IMR-90 (cell line): Measurements from ENCODE around the gene XPNPEP2. TPM values are rescaled to one million over a fixed set of nuclear protein-coding genes. Genes with fewer than 3 reads are reported as not detected.

Experiments used
- ATAC-seq: fragments of 200-7000 bp; cut with Tn5 transposase; 2 replicates; pipeline ENCODE4 v1.9.1; 2020; ENCODE audit warnings: low read depth, mild to moderate bottlenecking, moderate library complexity
- BruUV-seq: library from RNA; stranded (reverse); fragments of 400-500 nt; replicated peaks from 2 replicates; lab custom pipeline; 2021; lab: Mats Ljungman, UMichigan
- CTCF ChIA-PET: fragments of 300-600 bp; formaldehyde crosslinking; extraction: SDS; loops from one replicate; lab custom pipeline; 2021; ENCODE audit warnings: antibody characterized with exemption; lab: Yijun Ruan, JAX
- POLR2A ChIA-PET: fragments of 300-600 bp; sonication (Branson Sonifier 250); formaldehyde crosslinking; loops from one replicate; lab custom pipeline; 2022; ENCODE audit warnings: antibody characterized with exemption; ENCODE audit not compliant: unreplicated experiment; lab: Charles Lee
- DNase-seq: peaks from one replicate; pipeline ENCODE4 v3.0.0; 2013
- H2AFZ ChIP-seq: replicated peaks from 2 replicates; pipeline ENCODE3; 2013; ENCODE audit warnings: low read length, mild to moderate bottlenecking; ENCODE audit not compliant: poor library complexity
- H2AK5ac ChIP-seq: 2 replicates; pipeline ENCODE4 v1.6.1; 2013; ENCODE audit warnings: low read depth, low read length, inconsistent platforms
- H2AK9ac ChIP-seq: replicated peaks from 2 replicates; pipeline ENCODE3; 2013; ENCODE audit warnings: mild to moderate bottlenecking, low read depth, low read length, moderate library complexity; ENCODE audit not compliant: poor library complexity
- H2BK120ac ChIP-seq: 2 replicates; pipeline ENCODE4 v1.6.1; 2013; ENCODE audit warnings: low read depth, low read length, inconsistent platforms
- H2BK15ac ChIP-seq: 3 replicates; pipeline ENCODE4 v1.6.1; 2013; ENCODE audit warnings: low read depth, low read length, inconsistent platforms
- H2BK20ac ChIP-seq: 2 replicates; pipeline ENCODE4 v1.6.1; 2013; ENCODE audit warnings: low read depth, mild to moderate bottlenecking, inconsistent platforms, low read length, moderate library complexity
- H2BK5ac ChIP-seq: 2 replicates; pipeline ENCODE4 v1.6.1; 2013; ENCODE audit warnings: mild to moderate bottlenecking, low read depth, low read length, inconsistent platforms; ENCODE audit not compliant: poor library complexity, severe bottlenecking
- H3K14ac ChIP-seq: replicated peaks from 2 replicates; pipeline ENCODE4 v1.6.1; 2013; ENCODE audit warnings: low read depth, low read length, inconsistent platforms
- H3K18ac ChIP-seq: 2 replicates; pipeline ENCODE4 v1.6.1; 2013; ENCODE audit warnings: low read depth, low read length, control low read depth
- H3K23ac ChIP-seq: 2 replicates; pipeline ENCODE4 v1.6.1; 2013; ENCODE audit warnings: low read depth, low read length, inconsistent platforms
- H3K27ac ChIP-seq: 2 replicates; pipeline ENCODE4 v1.5.1; 2013; ENCODE audit warnings: mild to moderate bottlenecking, control low read depth, low read length; ENCODE audit not compliant: insufficient read depth
- H3K27me3 ChIP-seq: 2 replicates; pipeline ENCODE4 v1.6.1; 2013; ENCODE audit warnings: low read length; ENCODE audit not compliant: control insufficient read depth, insufficient read depth
- H3K36me3 ChIP-seq: 2 replicates; pipeline ENCODE4 v1.6.1; 2013; ENCODE audit warnings: low read length, mixed read lengths; ENCODE audit not compliant: control insufficient read depth, insufficient read depth
- H3K4ac ChIP-seq: 2 replicates; pipeline ENCODE4 v1.6.1; 2013; ENCODE audit warnings: low read depth, low read length, inconsistent platforms
- H3K4me1 ChIP-seq: 2 replicates; pipeline ENCODE4 v1.6.1; 2013; ENCODE audit warnings: low read length, mixed read lengths; ENCODE audit not compliant: control insufficient read depth, insufficient read depth
- H3K4me2 ChIP-seq: 2 replicates; pipeline ENCODE4 v1.6.1; 2013; ENCODE audit warnings: low read depth, mild to moderate bottlenecking, control low read depth, low read length, moderate library complexity
- H3K4me3 ChIP-seq: 2 replicates; pipeline ENCODE4 v1.5.1; 2013; ENCODE audit warnings: low read depth, mild to moderate bottlenecking, control low read depth, low read length, moderate library complexity; ENCODE audit not compliant: insufficient read depth
- H3K56ac ChIP-seq: 2 replicates; pipeline ENCODE4 v1.6.1; 2013; ENCODE audit warnings: low read length, inconsistent platforms; ENCODE audit not compliant: insufficient read depth; ENCODE audit errors: extremely low read depth
- H3K79me1 ChIP-seq, 2 experiments: 2 replicates each; pipeline ENCODE4 v1.6.1; 2013; ENCODE audit warnings: low read length in 2 of 2, inconsistent platforms in 1 of 2, low read depth in 1 of 2
- H3K9ac ChIP-seq: 2 replicates; pipeline ENCODE4 v1.6.1; 2013; ENCODE audit warnings: low read depth, low read length, control low read depth
- H3K9me1 ChIP-seq: 2 replicates; pipeline ENCODE4 v1.6.1; 2013; ENCODE audit warnings: low read length, inconsistent platforms; ENCODE audit not compliant: insufficient read depth
- H3K9me3 ChIP-seq: 2 replicates; pipeline ENCODE4 v1.6.1; 2013; ENCODE audit warnings: low read length; ENCODE audit not compliant: control insufficient read depth, insufficient read depth
- H4K20me1 ChIP-seq: 2 replicates; pipeline ENCODE4 v1.6.1; 2013; ENCODE audit warnings: low read length, inconsistent platforms; ENCODE audit not compliant: insufficient read depth
- H4K5ac ChIP-seq: 2 replicates; pipeline ENCODE4 v1.6.1; 2013; ENCODE audit warnings: mild to moderate bottlenecking, low read depth, low read length, control low read depth
- H4K8ac ChIP-seq, 2 experiments: 2 replicates each; pipeline ENCODE4 v1.6.1; 2013; ENCODE audit warnings: low read depth in 2 of 2, low read length in 2 of 2, control low read depth in 1 of 2, inconsistent platforms in 1 of 2
- H4K91ac ChIP-seq: 2 replicates; pipeline ENCODE4 v1.6.1; 2013; ENCODE audit warnings: low read depth, low read length, inconsistent platforms; ENCODE audit not compliant: insufficient read depth
- BHLHE40 ChIP-seq: fragments of 150-350 bp; IDR thresholded peaks from 2 replicates; pipeline ENCODE4 v1.6.1; 2016; ENCODE audit warnings: mild to moderate bottlenecking, low read depth, low read length
- CHD1 ChIP-seq: IDR thresholded peaks from 2 replicates; pipeline ENCODE4 v1.6.1; 2012; ENCODE audit warnings: low read depth, low read length, improper control_type of control experiment
- FOS ChIP-seq: fragments of 150-350 bp; IDR thresholded peaks from 2 replicates; pipeline ENCODE4 v1.6.1; 2016; ENCODE audit warnings: low read depth, low read length
- MAFK ChIP-seq: IDR thresholded peaks from 2 replicates; pipeline ENCODE4 v1.6.1; 2012; ENCODE audit warnings: low read depth, low read length, improper control_type of control experiment
- MAZ ChIP-seq: IDR thresholded peaks from 2 replicates; pipeline ENCODE4 v1.6.1; 2012; ENCODE audit warnings: low read depth, mild to moderate bottlenecking, low read length, improper control_type of control experiment, moderate library complexity, borderline replicate concordance
- MXI1 ChIP-seq: IDR thresholded peaks from 2 replicates; pipeline ENCODE4 v1.6.1; 2012; ENCODE audit warnings: low read depth, mild to moderate bottlenecking, low read length, moderate library complexity, borderline replicate concordance
- NFE2L2 ChIP-seq: fragments of 150-350 bp; IDR thresholded peaks from 2 replicates; pipeline ENCODE4 v1.6.1; 2016; ENCODE audit warnings: low read depth, mild to moderate bottlenecking, low read length
- POLR2A ChIP-seq: IDR thresholded peaks from 2 replicates; pipeline ENCODE4 v1.6.1; 2012; ENCODE audit warnings: mild to moderate bottlenecking, low read depth, low read length
- RAD21 ChIP-seq: IDR thresholded peaks from 2 replicates; pipeline ENCODE4 v1.6.1; 2012; ENCODE audit warnings: low read length, improper control_type of control experiment
- RCOR1 ChIP-seq: IDR thresholded peaks from 2 replicates; pipeline ENCODE4 v1.6.1; 2012; ENCODE audit warnings: mild to moderate bottlenecking, low read length, improper control_type of control experiment; ENCODE audit not compliant: insufficient replicate concordance
- RFX5 ChIP-seq: IDR thresholded peaks from 2 replicates; pipeline ENCODE4 v1.8.0; 2012; ENCODE audit warnings: low read depth, mild to moderate bottlenecking, low read length, moderate library complexity
- SMC3 ChIP-seq: fragments of 150-350 bp; IDR thresholded peaks from 2 replicates; pipeline ENCODE4 v1.6.1; 2016; ENCODE audit warnings: low read depth, mild to moderate bottlenecking, antibody characterized with exemption, low read length, moderate library complexity
- WGBS, 2 experiments: methylation state at CpG; one replicate each; pipeline versions ENCODE4 v1.1.5 to v1.1.7; 2013; ENCODE audit warnings: missing lambda C conversion rate in 2 of 2; ENCODE audit not compliant: insufficient read length in 1 of 2; ENCODE audit errors: extremely low coverage in 2 of 2; 5-methylcytosine and 5-hydroxymethylcytosine counted together
- dilution Hi-C: fragments of 300-500 bp; cut with HindIII; formaldehyde crosslinking; loops from one replicate; pipeline ENCODE4 v1.14.3; 2018; ENCODE audit warnings: low sequenced_read_pairs; ENCODE audit not compliant: unreplicated experiment
- in situ Hi-C: fragments of 300-500 bp; cut with MboI; formaldehyde crosslinking; loops from 3 replicates; pipeline ENCODE4 v1.14.3; 2019; ENCODE audit warnings: low sequenced_read_pairs, inconsistent platforms, mixed read lengths
- intact Hi-C: fragments of 100-400 bp; cut with micrococcal nuclease; formaldehyde crosslinking; loops from 2 replicates; pipeline ENCODE4 v1.10.0; 2022
- polyA plus RNA-seq, 3 experiments: library from polyadenylated mRNA; depleted of rRNA; stranded (reverse); fragments of >200 nt; gene quantifications; 2 replicates each; pipeline ENCODE4 v1.2.3, GENCODE V29; 2012; ENCODE audit warnings: low replicate concordance in 1 of 3
- total RNA-seq: library from RNA; depleted of rRNA; stranded (reverse); fragments of >200 nt; gene quantifications from 2 replicates; pipeline ENCODE4 v1.2.3, GENCODE V29; 2012
- TF ChIP-seq, protein P1 (sequence below): fragments of 150-350 bp; IDR thresholded peaks from 2 replicates; pipeline ENCODE4 v1.6.1; 2016; ENCODE audit warnings: low read depth, mild to moderate bottlenecking, low read length, moderate library complexity, borderline replicate concordance
- TF ChIP-seq, protein P2 (sequence below): fragments of 150-350 bp; IDR thresholded peaks from 2 replicates; pipeline ENCODE4 v1.6.1; 2017; ENCODE audit warnings: mild to moderate bottlenecking, antibody characterized with exemption, low read length, low read depth

XPNPEP2 gene
- total and polyA plus RNA-seq, 2 of the 4 experiments (the other 2 are of a cell fraction): under 0.01 to 0.07 TPM

DNA sequence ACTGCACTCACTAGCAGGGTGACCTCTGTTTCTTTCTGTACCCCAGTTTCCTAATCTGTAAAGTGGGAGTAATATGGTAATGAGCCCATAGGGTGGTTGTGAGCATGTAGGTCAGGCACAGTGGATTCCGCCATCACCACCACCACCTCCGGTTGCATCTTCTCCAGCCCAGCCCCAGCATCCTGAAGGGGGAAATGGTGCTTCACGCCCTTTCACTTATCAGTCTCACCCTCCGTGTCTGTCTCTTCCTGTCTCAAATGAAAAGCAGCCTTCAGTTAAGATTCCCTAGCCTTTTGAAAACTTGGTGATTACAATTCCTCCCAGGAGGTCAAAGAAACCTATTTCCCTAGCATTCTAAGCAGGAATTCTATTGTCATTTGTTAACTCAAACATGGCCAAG lies 16.9 kb upstream of the XPNPEP2 start:
- H2AK5ac ChIP-seq: no peak overlapping the region
- ATAC-seq (no peak), DNase-seq (no peak)
- no peak overlapping the region for H3K23ac ChIP-seq
- H3K56ac ChIP-seq: no peak overlapping the region
- intact Hi-C loops (no loop called here), in situ Hi-C loops (no loop called here), dilution Hi-C loops (no loop called here)
- TF ChIP-seq MAZ: no peak
- no peak for TF ChIP-seq CHD1
- no peak for TF ChIP-seq MXI1
- TF ChIP-seq, protein P1, sequence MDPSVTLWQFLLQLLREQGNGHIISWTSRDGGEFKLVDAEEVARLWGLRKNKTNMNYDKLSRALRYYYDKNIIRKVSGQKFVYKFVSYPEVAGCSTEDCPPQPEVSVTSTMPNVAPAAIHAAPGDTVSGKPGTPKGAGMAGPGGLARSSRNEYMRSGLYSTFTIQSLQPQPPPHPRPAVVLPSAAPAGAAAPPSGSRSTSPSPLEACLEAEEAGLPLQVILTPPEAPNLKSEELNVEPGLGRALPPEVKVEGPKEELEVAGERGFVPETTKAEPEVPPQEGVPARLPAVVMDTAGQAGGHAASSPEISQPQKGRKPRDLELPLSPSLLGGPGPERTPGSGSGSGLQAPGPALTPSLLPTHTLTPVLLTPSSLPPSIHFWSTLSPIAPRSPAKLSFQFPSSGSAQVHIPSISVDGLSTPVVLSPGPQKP: no peak
- no peak for TF ChIP-seq SMC3
- no peak for TF ChIP-seq POLR2A
- TF ChIP-seq RAD21: no peak
- TF ChIP-seq, protein P2, sequence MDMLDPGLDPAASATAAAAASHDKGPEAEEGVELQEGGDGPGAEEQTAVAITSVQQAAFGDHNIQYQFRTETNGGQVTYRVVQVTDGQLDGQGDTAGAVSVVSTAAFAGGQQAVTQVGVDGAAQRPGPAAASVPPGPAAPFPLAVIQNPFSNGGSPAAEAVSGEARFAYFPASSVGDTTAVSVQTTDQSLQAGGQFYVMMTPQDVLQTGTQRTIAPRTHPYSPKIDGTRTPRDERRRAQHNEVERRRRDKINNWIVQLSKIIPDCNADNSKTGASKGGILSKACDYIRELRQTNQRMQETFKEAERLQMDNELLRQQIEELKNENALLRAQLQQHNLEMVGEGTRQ: no peak
- no peak for TF ChIP-seq MAFK
- no peak for TF ChIP-seq BHLHE40
- TF ChIP-seq RFX5: no peak
- no peak for TF ChIP-seq RCOR1
- no peak for TF ChIP-seq NFE2L2
- TF ChIP-seq FOS: no peak
- no peak overlapping the region for H2BK15ac ChIP-seq
- H3K27me3 ChIP-seq: peaks cover 13% of the 10 kb centered on the region
- H3K9me1 ChIP-seq: no peaks in the 10 kb centered on the region
- H4K5ac ChIP-seq: no peak overlapping the region
- no peak overlapping the region for H3K18ac ChIP-seq
- no CpG with 5 or more reads among the region's 4 CpGs for WGBS, 2 experiments
- no peaks in the 10 kb centered on the region for H3K79me1 ChIP-seq
- no peak overlapping the region for H3K4ac ChIP-seq
- H4K8ac ChIP-seq: no peak overlapping the region
- H2BK120ac ChIP-seq: no peak overlapping the region
- CTCF ChIA-PET: no interaction called here
- no peak overlapping the region for H3K27ac ChIP-seq
- no peaks in the 10 kb centered on the region for H3K36me3 ChIP-seq
- no peak overlapping the region for H3K9ac ChIP-seq
- no peaks in the 10 kb centered on the region for H3K9me3 ChIP-seq
- H3K4me2 ChIP-seq: no peak overlapping the region
- H2BK5ac ChIP-seq: no peak overlapping the region
- no peak overlapping the region for H2AK9ac ChIP-seq
- H4K91ac ChIP-seq: no peak overlapping the region
- no peak overlapping the region for H2BK20ac ChIP-seq
- peaks cover 4% of the 10 kb centered on the region for H3K4me1 ChIP-seq
- H3K4me3 ChIP-seq: no peak overlapping the region
- POLR2A ChIA-PET: no interaction called here
- no peak overlapping the region for H3K14ac ChIP-seq
- no peak overlapping the region for H2AFZ ChIP-seq
- H4K20me1 ChIP-seq: no peaks in the 10 kb centered on the region
- no TSS peak for BruUV-seq
